HFF-Myc (cell line): ENCODE results near the gene TELO2.

Experiments used
- DNase-seq: peaks from one replicate; pipeline ENCODE4 v3.0.0-alpha.2; 2011; ENCODE audit warnings: low read depth; ENCODE audit errors: extremely low read depth
- H3K4me3 ChIP-seq: replicated peaks from 2 replicates; pipeline ENCODE4 v1.5.1; 2011; ENCODE audit warnings: low read depth, mild to moderate bottlenecking, control low read depth, low read length
- TF ChIP-seq, protein P1 (sequence below): IDR thresholded peaks from 2 replicates; pipeline ENCODE4 v1.5.1; 2012; ENCODE audit warnings: mild to moderate bottlenecking, low read depth, low read length, control low read depth; ENCODE audit errors: missing control alignments

TELO2 gene

DNA sequence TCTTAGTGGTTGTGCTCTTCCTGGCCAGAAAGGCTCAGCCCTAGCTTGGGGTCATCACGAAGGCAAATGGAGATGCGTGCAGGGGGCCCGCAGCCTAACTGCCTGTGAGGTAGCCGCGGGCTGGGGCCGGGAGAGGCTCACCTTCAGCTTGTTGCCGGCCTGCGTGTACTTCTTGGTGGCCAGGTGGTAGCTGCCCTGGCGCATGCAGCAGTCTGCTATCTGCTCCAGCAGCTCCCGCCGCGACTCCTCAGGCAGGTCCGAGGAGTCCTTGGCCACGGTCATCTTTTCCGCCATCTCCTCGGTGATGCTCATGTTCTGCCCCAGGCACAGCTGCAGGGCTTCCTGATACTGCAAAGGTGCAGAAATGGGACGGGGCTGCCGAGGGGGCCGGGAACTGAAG is 27.3 kb downstream of the TELO2 start:
- H3K4me3 ChIP-seq, result no peak overlapping the region
- TF ChIP-seq, protein P1, sequence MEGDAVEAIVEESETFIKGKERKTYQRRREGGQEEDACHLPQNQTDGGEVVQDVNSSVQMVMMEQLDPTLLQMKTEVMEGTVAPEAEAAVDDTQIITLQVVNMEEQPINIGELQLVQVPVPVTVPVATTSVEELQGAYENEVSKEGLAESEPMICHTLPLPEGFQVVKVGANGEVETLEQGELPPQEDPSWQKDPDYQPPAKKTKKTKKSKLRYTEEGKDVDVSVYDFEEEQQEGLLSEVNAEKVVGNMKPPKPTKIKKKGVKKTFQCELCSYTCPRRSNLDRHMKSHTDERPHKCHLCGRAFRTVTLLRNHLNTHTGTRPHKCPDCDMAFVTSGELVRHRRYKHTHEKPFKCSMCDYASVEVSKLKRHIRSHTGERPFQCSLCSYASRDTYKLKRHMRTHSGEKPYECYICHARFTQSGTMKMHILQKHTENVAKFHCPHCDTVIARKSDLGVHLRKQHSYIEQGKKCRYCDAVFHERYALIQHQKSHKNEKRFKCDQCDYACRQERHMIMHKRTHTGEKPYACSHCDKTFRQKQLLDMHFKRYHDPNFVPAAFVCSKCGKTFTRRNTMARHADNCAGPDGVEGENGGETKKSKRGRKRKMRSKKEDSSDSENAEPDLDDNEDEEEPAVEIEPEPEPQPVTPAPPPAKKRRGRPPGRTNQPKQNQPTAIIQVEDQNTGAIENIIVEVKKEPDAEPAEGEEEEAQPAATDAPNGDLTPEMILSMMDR, result no peak
- DNase-seq, result no peak

- TF ChIP-seq, protein P1, result no peak
- no peak for DNase-seq
- no peak overlapping the region for H3K4me3 ChIP-seq
Measured at GRCh38 chr16:1523581-1524245, 30.6 kb downstream of the TELO2 start.

DNA sequence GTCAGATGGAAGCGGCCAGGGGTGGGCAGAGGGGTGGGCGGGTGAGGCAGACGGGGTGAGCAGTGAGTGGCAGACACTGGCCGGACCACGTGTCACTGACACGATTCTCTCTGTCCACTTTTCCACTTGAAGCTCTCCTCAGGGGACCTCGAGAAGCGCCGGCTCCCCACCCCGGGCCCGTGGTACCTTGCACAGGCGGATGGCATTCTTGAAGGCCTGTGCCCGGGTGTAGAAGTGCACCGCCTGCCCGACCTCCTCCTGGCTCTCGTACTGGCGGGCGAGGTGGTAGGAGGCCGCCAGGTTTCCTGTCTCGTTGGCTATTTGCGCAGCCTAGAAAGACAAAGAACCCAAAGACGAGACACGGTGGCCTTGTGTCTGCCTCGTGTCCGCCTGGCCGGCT is 31.2 kb downstream of the TELO2 start:
- TF ChIP-seq, protein P1, result no peak
- no peak for DNase-seq
- no peak overlapping the region for H3K4me3 ChIP-seq

- TF ChIP-seq, protein P1, result no peak
- DNase-seq, result no peak
- H3K4me3 ChIP-seq, result no peak overlapping the region
Measured at GRCh38 chr16:1525871-1526607, 32.9 kb downstream of the TELO2 start.

DNA sequence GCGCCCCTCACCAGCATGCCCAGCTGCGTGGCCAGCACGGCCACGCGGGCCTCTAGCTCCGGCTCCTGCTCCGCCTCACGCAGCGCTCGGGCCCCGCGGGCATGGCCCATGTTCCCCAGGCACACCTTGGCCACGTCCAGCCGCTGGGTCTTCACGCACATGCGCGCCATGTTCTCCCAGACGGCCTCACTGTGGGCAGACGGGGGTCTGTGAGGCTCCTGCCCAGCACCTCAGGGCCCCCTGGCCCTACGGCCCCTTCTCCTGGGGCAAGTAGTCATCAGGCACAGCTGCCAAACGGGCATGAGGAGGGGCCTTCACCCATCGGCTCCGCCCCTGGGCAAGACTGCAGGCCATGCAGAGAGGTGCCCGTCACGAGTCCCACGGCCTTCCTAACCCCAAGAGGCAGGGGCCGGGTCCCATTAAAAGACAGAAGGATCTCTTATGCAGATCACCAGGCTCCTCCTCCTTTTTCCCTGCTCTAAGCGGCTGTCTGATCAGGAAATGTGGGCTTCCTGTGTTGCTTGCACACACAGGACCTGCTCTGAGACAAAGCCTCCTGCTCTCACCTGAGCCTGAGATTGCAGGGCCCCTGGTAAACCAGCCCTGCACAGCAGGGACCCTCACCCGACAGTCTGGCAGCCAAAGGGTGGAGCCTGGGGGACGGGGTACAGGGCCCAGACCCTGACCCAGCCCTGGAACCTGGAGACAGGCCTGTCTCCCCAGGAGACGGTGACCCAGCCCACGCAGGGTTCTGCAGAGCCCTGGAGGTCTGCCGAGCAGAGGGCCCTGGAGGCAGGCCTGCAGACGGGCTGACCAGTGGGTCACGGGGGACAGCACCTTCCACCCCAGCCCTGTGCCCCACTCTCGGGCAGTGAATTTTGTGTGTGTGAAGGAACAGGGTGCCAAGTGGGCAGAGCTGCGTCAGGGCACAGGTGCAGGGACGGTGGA is 33.7 kb downstream of the TELO2 start:
- TF ChIP-seq, protein P1, result no peak
- no peak overlapping the region for H3K4me3 ChIP-seq
- no peak for DNase-seq
